GM12878 (cell line): ENCODE data around the gene ECI1. TPM values are rescaled to one million over a fixed set of nuclear protein-coding genes. Genes with fewer than 3 reads are reported as not detected.

Experiments used
- ATAC-seq: fragments of 200-7000 bp; cut with Tn5 transposase; 3 replicates; pipeline ENCODE4 v1.9.1; 2020; ENCODE audit warnings: mild to moderate bottlenecking, moderate library complexity
- BruUV-seq: library from RNA; stranded (reverse); fragments of 400-500 nt; replicated peaks from 2 replicates; lab custom pipeline; 2021; lab: Mats Ljungman, UMichigan
- CTCF ChIA-PET: fragments of 300-600 bp; sonication (Branson Sonifier 250); formaldehyde crosslinking; extraction: SDS; loops from one replicate; lab custom pipeline; 2021; ENCODE audit warnings: inconsistent platforms; lab: Yijun Ruan, JAX
- POLR2A ChIA-PET: fragments of 350-600 bp; formaldehyde crosslinking; extraction: SDS; loops from one replicate; lab custom pipeline; 2021; ENCODE audit warnings: inconsistent platforms; lab: Charles Lee
- RAD21 ChIA-PET: fragments of 300-600 bp; sonication (Branson Sonifier 250); formaldehyde crosslinking; loops from one replicate; lab custom pipeline; 2023; ENCODE audit warnings: antibody characterized with exemption; ENCODE audit not compliant: unreplicated experiment; lab: Charles Lee
- SMC1A ChIA-PET: fragments of 300-600 bp; sonication (Branson Sonifier 250); formaldehyde crosslinking; loops from one replicate; lab custom pipeline; 2023; ENCODE audit not compliant: unreplicated experiment, uncharacterized antibody; lab: Charles Lee
- DNase-seq: peaks from one replicate; pipeline ENCODE4 v3.0.0-alpha.2; 2011; ENCODE audit warnings: low read depth, low spot score
- FAIRE-seq: peaks from 3 replicates; lab custom pipeline; 2011; peaks lifted over from hg19 to GRCh38; lab: Jason Lieb, UNC
- H2AFZ ChIP-seq: 2 replicates; pipeline ENCODE4 v1.6.0; 2011; ENCODE audit warnings: low read depth, low read length, control low read depth; ENCODE audit not compliant: control insufficient read depth
- H3K27ac ChIP-seq: 2 replicates; pipeline ENCODE4 v1.5.1; 2011; ENCODE audit warnings: control low read depth; ENCODE audit not compliant: control insufficient read depth, insufficient read depth
- H3K27me3 ChIP-seq, 2 experiments: replicated peaks in 1 of 2; 2 replicates each; pipeline versions ENCODE4 v1.6.0 to v1.6.1; 2011; ENCODE audit warnings: low read length in 1 of 2; ENCODE audit not compliant: control insufficient read depth in 2 of 2, insufficient read depth in 2 of 2
- H3K36me3 ChIP-seq, 2 experiments: 2 replicates each; pipeline ENCODE4 v1.5.1; 2011; ENCODE audit warnings: low read length in 1 of 2; ENCODE audit not compliant: control insufficient read depth in 2 of 2, insufficient read depth in 2 of 2
- H3K4me1 ChIP-seq: 2 replicates; pipeline ENCODE4 v1.6.1; 2011; ENCODE audit warnings: mild to moderate bottlenecking, low read length, moderate library complexity, mixed read lengths; ENCODE audit not compliant: control insufficient read depth, insufficient read depth
- H3K4me2 ChIP-seq: 2 replicates; pipeline ENCODE4 v1.6.0; 2011; ENCODE audit warnings: control low read depth; ENCODE audit not compliant: control insufficient read depth, insufficient read depth
- H3K4me3 ChIP-seq: fragments of 200-600 bp; sonication (generic); 2 replicates; pipeline ENCODE4 v1.5.1; 2016
- H3K79me2 ChIP-seq: 2 replicates; pipeline ENCODE4 v1.6.0; 2011; ENCODE audit warnings: low read length; ENCODE audit not compliant: control insufficient read depth, insufficient read depth
- H3K9ac ChIP-seq: 2 replicates; pipeline ENCODE4 v1.8.0; 2011; ENCODE audit warnings: low read length, control low read depth, mixed read lengths; ENCODE audit not compliant: control insufficient read depth, insufficient read depth
- H3K9me3 ChIP-seq: replicated peaks from 3 replicates; pipeline ENCODE4 v1.5.1; 2011; ENCODE audit warnings: mild to moderate bottlenecking, low read length; ENCODE audit not compliant: control insufficient read depth, insufficient read depth
- H4K20me1 ChIP-seq: 2 replicates; pipeline ENCODE4 v1.6.0; 2011; ENCODE audit not compliant: control insufficient read depth, insufficient read depth
- BMI1 ChIP-seq: fragments of 450-650 bp; IDR thresholded peaks from 2 replicates; pipeline ENCODE4 v1.6.1; 2016; ENCODE audit warnings: mild to moderate bottlenecking, moderate library complexity, borderline replicate concordance
- CREM ChIP-seq: IDR thresholded peaks from 2 replicates; pipeline ENCODE4 v1.6.1; 2014; ENCODE audit warnings: antibody characterized with exemption, low read depth
- EP300 ChIP-seq, 2 experiments: fragments of 150-350 bp in 1 of 2; IDR thresholded peaks; 2 replicates each; pipeline ENCODE4 v1.6.1; 2011 to 2012; ENCODE audit warnings: low read depth in 2 of 2, low read length in 2 of 2, borderline replicate concordance in 1 of 2, improper control_type of control experiment in 1 of 2, inconsistent platforms in 1 of 2; ENCODE audit not compliant: control insufficient read depth in 1 of 2
- ETV6 ChIP-seq, 2 experiments: fragments of 450-650 bp in 1 of 2; IDR thresholded peaks in 1 of 2; conservative IDR thresholded peaks in 1 of 2; 2 replicates each; pipeline ENCODE4 v1.6.1; 2014; ENCODE audit warnings: antibody characterized with exemption in 1 of 2, borderline replicate concordance in 1 of 2, low read depth in 1 of 2, mild to moderate bottlenecking in 1 of 2, moderate library complexity in 1 of 2
- JUNB ChIP-seq: IDR thresholded peaks from 2 replicates; pipeline ENCODE4 v1.6.1; 2016; ENCODE audit warnings: antibody characterized with exemption, mild to moderate bottlenecking
- MEF2A ChIP-seq: IDR thresholded peaks from 2 replicates; pipeline ENCODE4 v1.6.1; 2011; ENCODE audit warnings: low read depth, mild to moderate bottlenecking, low read length, moderate library complexity; ENCODE audit not compliant: insufficient read depth
- MYC ChIP-seq: IDR thresholded peaks from 2 replicates; pipeline ENCODE4 v1.6.1; 2011; ENCODE audit warnings: mild to moderate bottlenecking, low read length, moderate library complexity, inconsistent platforms; ENCODE audit not compliant: insufficient read depth, insufficient replicate concordance, insufficient read length, severe bottlenecking
- NFYA ChIP-seq: IDR thresholded peaks from 2 replicates; pipeline ENCODE4 v1.6.1; 2011; ENCODE audit warnings: low read depth, mild to moderate bottlenecking, low read length, improper control_type of control experiment, borderline replicate concordance
- PRDM15 ChIP-seq: fragments of 450-650 bp; formaldehyde crosslinking; IDR thresholded peaks from 2 replicates; pipeline ENCODE4 v1.4.0; 2020; ENCODE audit warnings: mild to moderate bottlenecking, moderate library complexity
- SIX5 ChIP-seq: IDR thresholded peaks from 2 replicates; pipeline ENCODE4 v1.6.1; 2011; ENCODE audit warnings: mild to moderate bottlenecking, low read depth, low read length, moderate library complexity; ENCODE audit not compliant: severe bottlenecking
- SMARCA5 ChIP-seq: fragments of 450-650 bp; IDR thresholded peaks from 2 replicates; pipeline ENCODE4 v1.6.1; 2017; ENCODE audit warnings: mild to moderate bottlenecking
- TCF12 ChIP-seq: IDR thresholded peaks from 2 replicates; pipeline ENCODE4 v1.6.1; 2011; ENCODE audit warnings: low read depth, mild to moderate bottlenecking, low read length
- TCF3 ChIP-seq: IDR thresholded peaks from 2 replicates; pipeline ENCODE4 v1.6.1; 2012; ENCODE audit warnings: low read depth, mild to moderate bottlenecking, low read length, borderline replicate concordance; ENCODE audit not compliant: insufficient read depth
- TCF7 ChIP-seq: IDR thresholded peaks from 2 replicates; pipeline ENCODE4 v1.6.1; 2014; ENCODE audit warnings: antibody characterized with exemption, borderline replicate concordance
- WGBS: methylation state at CpG from one replicate; pipeline ENCODE4 v1.1.6; 2016; ENCODE audit warnings: low lambda C conversion rate; ENCODE audit not compliant: insufficient replicate concordance, insufficient coverage; ENCODE audit errors: missing lambda C conversion rate; 5-methylcytosine and 5-hydroxymethylcytosine counted together
- in situ Hi-C: fragments of 300-500 bp; cut with MboI; formaldehyde crosslinking; loops from 9 replicates; pipeline ENCODE4 v1.14.3; 2018; ENCODE audit warnings: mixed read lengths
- intact Hi-C: fragments of 100-400 bp; cut with micrococcal nuclease; formaldehyde crosslinking; loops from one replicate; pipeline ENCODE4 v1.14.2; 2022; ENCODE audit not compliant: unreplicated experiment
- polyA plus RNA-seq, 11 experiments: library from polyadenylated mRNA; depleted of rRNA in 4 of 11; unstranded in 6 of 11; stranded (reverse) in 5 of 11; fragments of >200 nt; fragmentation: Nextera tagmentation in 4 of 11; fragmentation: Illumina TruSeq in 1 of 11; extraction: Ambion mirVana in 4 of 11; extraction: Trizol in 1 of 11; gene quantifications; 1 replicate in 1 of 11; 2 replicates in 10 of 11; pipeline versions ENCODE4 v1.2.1 to v1.2.3, GENCODE V29; 2011 to 2016; ENCODE audit warnings: inconsistent platforms in 2 of 11, missing spikeins in 2 of 11, low read depth in 1 of 11
- total RNA-seq, 4 experiments: library from RNA; depleted of rRNA in 3 of 4; stranded (reverse); fragments of >200 nt in 3 of 4; fragmentation: Illumina TruSeq in 1 of 4; extraction: Trizol in 1 of 4; gene quantifications; 2 replicates each; pipeline versions ENCODE4 v1.2.1 to v1.2.3, GENCODE V29; 2013 to 2021
- TF ChIP-seq, protein P1 (sequence below): fragments of 450-650 bp; IDR thresholded peaks from 2 replicates; pipeline ENCODE4 v1.6.1; 2017; ENCODE audit warnings: borderline replicate concordance
- TF ChIP-seq, protein P2 (sequence below): IDR thresholded peaks from 2 replicates; pipeline ENCODE4 v1.6.1; 2011; ENCODE audit warnings: borderline replicate concordance, low read depth, mild to moderate bottlenecking, moderate library complexity, low read length; ENCODE audit not compliant: insufficient read depth, poor library complexity, severe bottlenecking

Gene ECI1
- total and polyA plus RNA-seq, 10 of the 15 experiments (the other 5 are each of a cell fraction or from before 2014, with no cell fraction given): 2.2 to 82.1 (median 24.8) TPM

GRCh38 chr16:2286550-2286949 lies 35.2 kb upstream of the ECI1 start (continued):
- TF ChIP-seq JUNB (no peak), MYC (no peak)

- Histone ChIP-seq H2AFZ (no peak overlapping the region), H3K27ac (no peak overlapping the region), H3K9me3 (no peaks in the 10 kb centered on the region), H3K79me2 (no peaks in the 10 kb centered on the region), H3K4me2 (no peak overlapping the region), H3K4me1 (no peaks in the 10 kb centered on the region), H4K20me1 (no peaks in the 10 kb centered on the region), H3K27me3 (no peaks in the 10 kb centered on the region; a peak in 1 of 4 replicates), H3K36me3 (no peaks in the 10 kb centered on the region), H3K9ac (no peak overlapping the region), H3K4me3 (no peak overlapping the region)
- SMC1A ChIA-PET: no interaction called here
- intact Hi-C loops (no loop called here), in situ Hi-C loops (no loop called here)
- FAIRE-seq (no peak), ATAC-seq (no peak), DNase-seq (no peak)
- CTCF ChIA-PET: no interaction called here
- BruUV-seq: no TSS peak
- POLR2A ChIA-PET: no interaction called here
- TF ChIP-seq TCF12 (no peak), SIX5 (no peak), ETV6 (conservative IDR thresholded peaks at IDR 0.05 in 1 of 2, IDR thresholded peaks at IDR 0.05 in 1 of 2; ENCODE audit: borderline replicate concordance in 1 of 2, low read depth in 1 of 2) (no peak), PRDM15 (CRISPR knock-in tag) (no peak), NFYA (no peak), TCF7 (no peak), TCF3 (no peak), BMI1 (no peak), CREM (no peak), SMARCA5 (no peak), EP300 (IDR thresholded peaks at IDR 0.05; ENCODE audit: borderline replicate concordance in 1 of 2, control insufficient read depth in 1 of 2, low read depth in 2 of 2, low read length in 2 of 2) (no peak), MEF2A (no peak)
- TF ChIP-seq, protein P1, sequence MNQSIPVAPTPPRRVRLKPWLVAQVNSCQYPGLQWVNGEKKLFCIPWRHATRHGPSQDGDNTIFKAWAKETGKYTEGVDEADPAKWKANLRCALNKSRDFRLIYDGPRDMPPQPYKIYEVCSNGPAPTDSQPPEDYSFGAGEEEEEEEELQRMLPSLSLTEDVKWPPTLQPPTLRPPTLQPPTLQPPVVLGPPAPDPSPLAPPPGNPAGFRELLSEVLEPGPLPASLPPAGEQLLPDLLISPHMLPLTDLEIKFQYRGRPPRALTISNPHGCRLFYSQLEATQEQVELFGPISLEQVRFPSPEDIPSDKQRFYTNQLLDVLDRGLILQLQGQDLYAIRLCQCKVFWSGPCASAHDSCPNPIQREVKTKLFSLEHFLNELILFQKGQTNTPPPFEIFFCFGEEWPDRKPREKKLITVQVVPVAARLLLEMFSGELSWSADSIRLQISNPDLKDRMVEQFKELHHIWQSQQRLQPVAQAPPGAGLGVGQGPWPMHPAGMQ: no peak
- TF ChIP-seq, protein P2, sequence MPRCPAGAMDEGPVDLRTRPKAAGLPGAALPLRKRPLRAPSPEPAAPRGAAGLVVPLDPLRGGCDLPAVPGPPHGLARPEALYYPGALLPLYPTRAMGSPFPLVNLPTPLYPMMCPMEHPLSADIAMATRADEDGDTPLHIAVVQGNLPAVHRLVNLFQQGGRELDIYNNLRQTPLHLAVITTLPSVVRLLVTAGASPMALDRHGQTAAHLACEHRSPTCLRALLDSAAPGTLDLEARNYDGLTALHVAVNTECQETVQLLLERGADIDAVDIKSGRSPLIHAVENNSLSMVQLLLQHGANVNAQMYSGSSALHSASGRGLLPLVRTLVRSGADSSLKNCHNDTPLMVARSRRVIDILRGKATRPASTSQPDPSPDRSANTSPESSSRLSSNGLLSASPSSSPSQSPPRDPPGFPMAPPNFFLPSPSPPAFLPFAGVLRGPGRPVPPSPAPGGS: no peak
- 78% methylated on average over 13 of the region's 13 CpGs for WGBS
- RAD21 ChIA-PET: no interaction called here
These were observed 34.4 kb upstream of the ECI1 start for GRCh38 chr16:2285731-2286191.
